Hematopoietic multipotent progenitor cell treated with erythropoietin and hydrocortisone succinate and interleukin-3 and kit ligand, for 6 days (in vitro differentiated cells): ENCODE data around the gene HYAL3.
"Not testable (repeated sequence)": the region's sequence is repeated elsewhere in the genome, so short reads cannot be mapped to it uniquely, and the experiment has no call there.

Experiments used
- DNase-seq: peaks from one replicate; pipeline ENCODE4 v3.0.0-alpha.2; 2015

HYAL3 gene

GRCh38 chr3:50288387-50289007 lies 10.7 kb downstream of the HYAL3 start:
- DNase-seq = no peak

- no peak for DNase-seq
Measured at GRCh38 chr3:50287262-50287661, 11.9 kb downstream of the HYAL3 start.

DNA sequence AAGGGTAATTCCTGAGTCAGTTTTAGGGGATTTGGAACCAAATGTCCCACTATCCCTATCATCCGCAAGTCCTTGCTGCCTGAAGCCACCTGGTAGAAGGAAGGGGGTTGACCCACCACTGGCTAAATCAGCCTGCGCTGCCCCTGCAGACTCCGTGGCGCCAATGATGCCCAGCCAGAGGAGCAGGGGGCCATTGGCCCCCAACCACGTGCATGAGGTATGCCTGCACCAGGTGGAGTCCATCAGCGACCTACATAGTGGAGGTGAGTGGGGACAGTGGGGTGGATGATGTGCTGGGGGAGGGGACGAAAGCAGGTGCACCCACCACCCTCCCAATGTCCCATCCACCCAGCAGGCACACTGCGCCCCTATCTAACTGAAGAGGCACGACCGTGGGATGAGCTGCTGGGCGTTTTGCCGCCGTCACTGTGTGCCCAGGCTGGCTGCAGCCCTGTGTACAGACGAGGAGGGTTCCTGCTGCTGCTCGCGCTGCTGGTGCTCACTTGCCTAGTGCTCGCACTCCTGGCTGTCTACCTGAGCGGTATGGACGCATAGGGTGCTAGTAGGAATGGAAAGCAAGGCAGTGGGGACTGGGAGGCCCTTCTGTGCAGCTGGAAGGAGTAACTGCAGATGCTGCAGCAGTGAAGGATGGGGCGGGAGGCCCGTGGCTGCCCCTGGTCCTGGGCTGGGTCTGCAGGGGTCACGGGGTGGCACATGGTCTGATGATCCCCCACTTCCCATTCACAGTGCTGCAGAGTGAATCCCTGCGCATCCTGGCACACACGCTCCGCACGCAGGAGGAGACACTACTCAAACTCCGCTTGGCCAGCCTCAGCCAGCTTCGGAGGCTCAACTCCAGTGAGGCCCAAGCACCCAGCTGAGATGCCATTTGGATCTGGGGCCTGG lies 12.6 kb downstream of the HYAL3 start:
- DNase-seq = no peak

DNA sequence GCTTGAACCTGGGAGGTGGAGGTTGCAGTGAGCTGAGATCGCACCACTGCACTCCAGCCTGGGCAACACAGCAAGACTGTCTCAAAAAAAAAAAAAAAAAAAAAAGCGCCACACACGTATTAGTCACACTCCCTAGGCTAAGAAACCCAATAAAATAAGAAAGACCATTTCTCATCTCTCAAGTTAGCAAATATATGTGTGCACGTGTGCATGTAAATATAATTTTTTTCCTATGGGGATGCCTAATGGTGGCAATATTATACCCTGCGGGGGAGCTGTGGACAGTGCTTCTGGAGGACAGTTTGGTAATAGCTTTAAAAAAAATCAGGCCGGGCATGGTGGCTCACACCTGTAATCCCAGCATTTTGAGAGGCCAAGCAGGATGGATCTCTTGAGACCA lies 15.1 kb downstream of the HYAL3 start:
- not testable (repeated sequence) for DNase-seq

DNA sequence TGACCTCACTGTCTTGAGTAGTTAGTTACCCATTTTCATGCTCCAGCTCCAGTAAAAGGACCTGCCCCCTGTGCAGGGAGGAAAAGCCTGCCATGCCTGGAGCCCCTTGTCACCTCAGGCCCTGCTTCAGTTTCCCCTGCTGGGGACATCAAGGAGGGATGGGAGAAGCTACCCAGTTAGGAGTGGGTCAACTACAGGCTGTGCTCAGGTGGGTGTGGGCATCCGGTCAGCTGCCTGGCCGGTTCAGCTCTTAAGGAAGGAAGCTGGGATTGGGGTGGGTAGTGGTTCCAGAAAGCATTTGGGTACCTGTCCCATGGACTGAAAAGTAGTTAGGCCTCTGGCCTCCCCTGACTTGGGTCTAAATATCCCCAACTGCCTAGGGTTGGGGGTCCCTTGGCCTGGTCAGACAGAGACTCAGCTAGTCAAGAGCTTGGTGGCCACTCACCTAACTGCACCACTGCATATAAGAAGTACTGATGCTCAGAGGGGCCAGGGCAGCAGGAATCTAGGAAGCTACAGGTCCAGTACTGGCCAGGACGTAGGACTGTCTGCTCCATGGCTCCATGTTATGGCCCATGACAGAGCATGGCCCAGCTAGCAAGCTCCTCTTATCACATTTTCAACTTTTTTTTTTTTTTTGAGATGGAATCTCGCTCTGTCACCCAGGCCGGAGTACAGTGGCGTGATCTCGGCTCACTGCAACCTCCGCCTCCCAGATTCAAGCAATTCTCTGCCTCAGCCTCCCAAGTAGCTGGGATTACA lies 19.8 kb downstream of the HYAL3 start:
- DNase-seq = no peak

GRCh38 chr3:50278880-50279224 lies 20.4 kb downstream of the HYAL3 start, which contains the start of gene LSMEM2:
LSMEM2 (plus strand) TSS chr3:50279087; CDS start chr3:50279114, 27 bp downstream.
- DNase-seq = no peak

- no peak for DNase-seq
Measured at GRCh38 chr3:50278123-50278879, 20.9 kb downstream of the HYAL3 start.

DNA sequence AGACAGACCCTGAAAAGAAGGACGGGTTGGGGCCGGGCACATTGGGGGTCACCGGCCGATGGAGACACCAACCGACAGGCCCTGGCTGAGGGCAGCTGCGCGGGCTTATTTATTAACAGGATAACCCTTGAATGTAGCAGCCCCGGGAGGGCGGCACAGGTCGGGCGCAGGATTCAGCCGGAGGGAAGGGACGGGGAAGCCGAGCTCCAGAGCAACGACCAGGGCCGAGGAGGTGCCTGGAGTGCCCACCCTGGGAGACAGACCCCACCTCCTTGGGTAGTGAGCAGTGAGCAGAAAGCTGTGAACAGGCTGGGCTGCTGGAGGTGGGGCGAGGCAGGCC lies 22.5 kb downstream of the HYAL3 start:
- no peak for DNase-seq

DNA sequence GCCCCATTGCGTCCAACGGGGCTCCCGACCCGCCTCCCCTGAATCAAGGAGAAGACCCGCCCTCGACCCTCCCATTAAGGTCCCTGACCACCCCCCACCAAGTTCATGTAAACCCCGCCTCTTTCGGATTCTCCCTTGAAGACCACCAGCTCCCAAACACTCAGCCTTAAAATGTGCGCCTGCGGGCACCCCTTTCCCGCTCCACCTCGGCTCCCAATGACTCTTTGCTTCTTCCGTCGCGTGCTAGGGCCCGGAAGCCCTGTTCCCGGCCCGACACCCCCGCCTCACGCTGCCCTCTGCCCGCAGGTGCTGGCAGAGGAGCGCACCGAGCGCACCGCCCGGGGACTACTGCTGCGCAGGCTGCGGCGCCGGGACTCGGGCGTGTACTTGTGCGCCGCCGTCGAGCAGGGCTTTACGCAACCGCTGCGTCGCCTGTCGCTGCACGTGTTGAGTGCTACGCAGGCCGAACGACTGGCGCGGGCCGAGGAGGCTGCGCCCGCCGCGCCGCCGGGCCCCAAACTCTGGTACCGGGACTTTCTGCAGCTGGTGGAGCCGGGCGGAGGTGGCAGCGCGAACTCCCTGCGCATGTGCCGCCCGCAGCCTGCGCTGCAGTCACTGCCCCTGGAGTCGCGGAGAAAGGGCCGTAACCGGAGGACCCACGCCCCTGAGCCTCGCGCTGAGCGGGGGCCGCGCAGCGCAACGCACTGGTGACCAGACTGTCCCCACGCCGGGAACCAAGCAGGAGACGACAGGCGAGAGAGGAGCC lies 23.0 kb downstream of the HYAL3 start:
- peak; percentile 61 for DNase-seq

DNA sequence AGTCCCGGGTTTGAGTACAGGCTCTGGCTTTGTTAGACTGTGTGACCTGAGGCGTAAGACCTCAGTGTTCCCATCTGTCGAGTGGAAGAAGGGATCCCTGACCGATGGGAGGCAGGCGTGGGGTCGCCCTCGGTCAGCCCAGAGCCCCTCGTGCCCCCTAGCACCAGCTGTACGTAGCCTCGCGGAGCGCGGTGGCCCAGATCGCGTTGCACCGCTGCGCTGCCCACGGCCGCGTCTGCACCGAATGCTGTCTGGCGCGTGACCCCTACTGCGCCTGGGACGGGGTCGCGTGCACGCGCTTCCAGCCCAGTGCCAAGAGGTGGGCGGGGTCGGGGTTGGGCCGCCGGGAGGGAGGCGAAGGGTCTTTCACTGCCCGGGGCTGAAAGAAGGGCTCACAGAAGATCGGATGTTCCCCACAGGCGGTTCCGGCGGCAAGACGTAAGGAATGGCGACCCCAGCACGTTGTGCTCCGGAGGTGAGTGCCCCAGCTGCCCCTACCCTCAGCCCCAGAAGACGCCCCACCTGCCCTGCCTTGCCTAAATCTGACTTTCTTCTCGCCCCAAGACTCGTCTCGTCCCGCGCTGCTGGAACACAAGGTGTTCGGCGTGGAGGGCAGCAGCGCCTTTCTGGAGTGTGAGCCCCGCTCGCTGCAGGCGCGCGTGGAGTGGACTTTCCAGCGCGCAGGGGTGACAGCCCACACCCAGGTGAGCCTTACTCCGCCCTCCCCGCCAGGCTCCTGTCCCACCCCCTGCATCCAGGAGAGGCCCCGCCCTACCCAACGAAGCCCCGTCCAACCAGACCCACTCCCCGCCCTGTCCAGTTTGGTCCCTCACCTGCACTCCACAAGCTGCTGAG lies 23.8 kb downstream of the HYAL3 start:
- no peak for DNase-seq

GRCh38 chr3:50274371-50275104 lies 24.7 kb downstream of the HYAL3 start:
- DNase-seq = peak; percentile 89

GRCh38 chr3:50273689-50274065 lies 25.5 kb downstream of the HYAL3 start:
- DNase-seq = no peak

DNA sequence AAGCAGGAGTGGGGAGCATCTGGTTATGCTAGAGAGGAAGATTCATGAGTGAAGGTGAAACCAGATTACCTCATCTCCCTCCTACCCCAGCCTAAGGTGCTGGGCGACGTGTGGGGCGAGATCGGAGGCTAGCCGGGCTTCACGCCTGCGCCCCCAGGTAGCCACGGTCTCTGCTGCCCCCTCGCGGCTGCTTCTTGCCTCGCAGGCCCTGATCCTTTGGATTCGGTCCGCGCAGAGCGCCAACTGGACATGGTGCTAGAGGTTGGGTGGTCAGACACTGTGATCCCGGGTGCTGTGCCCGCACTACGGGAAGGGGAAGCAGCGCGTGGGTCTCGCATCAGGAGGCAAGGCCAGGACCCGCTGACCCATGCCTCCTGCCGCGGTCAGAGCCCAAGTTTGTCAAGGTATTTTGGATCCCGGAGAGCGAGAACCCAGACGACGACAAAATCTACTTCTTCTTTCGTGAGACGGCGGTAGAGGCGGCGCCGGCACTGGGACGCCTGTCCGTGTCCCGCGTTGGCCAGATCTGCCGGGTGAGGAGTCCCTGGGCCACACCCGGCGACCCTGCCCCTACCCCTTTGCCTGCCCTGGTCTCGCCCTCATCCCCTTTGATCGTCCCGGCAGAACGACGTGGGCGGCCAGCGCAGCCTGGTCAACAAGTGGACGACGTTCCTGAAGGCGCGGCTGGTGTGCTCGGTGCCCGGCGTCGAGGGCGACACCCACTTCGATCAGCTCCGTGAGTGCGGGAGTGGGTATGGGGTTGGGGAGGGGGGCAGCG lies 26.1 kb downstream of the HYAL3 start:
- DNase-seq = peak; percentile 88

DNA sequence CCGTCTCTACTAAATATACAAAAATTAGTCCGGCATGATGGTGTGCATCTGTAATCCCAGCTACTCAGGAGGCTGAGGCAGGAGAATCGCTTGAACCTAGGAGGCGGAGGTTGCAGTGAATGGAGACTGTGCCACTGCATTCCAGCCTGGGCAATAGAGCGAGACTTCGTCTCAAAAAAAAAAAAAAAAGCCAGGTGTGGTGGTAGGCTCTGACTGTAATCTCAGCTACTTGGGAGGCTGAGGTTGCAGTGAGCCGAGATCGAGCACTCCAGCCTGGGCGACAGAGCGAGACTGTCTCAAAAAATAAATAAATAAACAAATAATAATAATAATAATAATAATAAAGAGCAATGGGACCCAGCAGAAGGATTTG lies 26.7 kb downstream of the HYAL3 start:
- DNase-seq = not testable (repeated sequence)

- DNase-seq = no peak
Measured at GRCh38 chr3:50271314-50271936, 27.8 kb downstream of the HYAL3 start.

- no peak for DNase-seq
Measured at GRCh38 chr3:50270422-50271224, 28.6 kb downstream of the HYAL3 start.

- DNase-seq = no peak
Measured at GRCh38 chr3:50269977-50270413, 29.2 kb downstream of the HYAL3 start.

DNA sequence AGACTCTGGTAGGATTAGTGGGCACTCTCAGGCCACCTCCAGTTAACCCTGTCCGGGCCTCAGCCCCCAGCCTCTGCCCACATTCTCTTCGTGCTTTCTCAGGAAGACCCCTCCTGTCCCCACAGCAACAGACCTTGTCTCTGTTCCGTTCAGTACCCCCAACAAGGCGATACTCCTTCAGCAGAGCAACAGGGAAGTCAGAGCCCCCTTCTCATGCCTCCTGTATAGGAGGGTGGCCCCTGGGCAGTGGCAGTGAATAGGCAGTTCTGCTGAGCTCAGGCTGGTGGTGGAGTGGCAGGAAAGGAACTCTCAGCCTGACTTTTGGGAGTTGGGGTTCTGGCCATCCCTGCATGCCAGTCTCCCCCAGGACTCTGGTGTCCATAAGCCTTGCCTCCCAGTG lies 29.7 kb downstream of the HYAL3 start:
- no peak for DNase-seq
